ENCODE data around the gene ELF4. TPM values are rescaled to one million over a fixed set of nuclear protein-coding genes. Genes with fewer than 3 reads are reported as not detected.

ELF4 gene
- polyA plus RNA-seq, 1 donor from 2014 or later, result not detected

DNA sequence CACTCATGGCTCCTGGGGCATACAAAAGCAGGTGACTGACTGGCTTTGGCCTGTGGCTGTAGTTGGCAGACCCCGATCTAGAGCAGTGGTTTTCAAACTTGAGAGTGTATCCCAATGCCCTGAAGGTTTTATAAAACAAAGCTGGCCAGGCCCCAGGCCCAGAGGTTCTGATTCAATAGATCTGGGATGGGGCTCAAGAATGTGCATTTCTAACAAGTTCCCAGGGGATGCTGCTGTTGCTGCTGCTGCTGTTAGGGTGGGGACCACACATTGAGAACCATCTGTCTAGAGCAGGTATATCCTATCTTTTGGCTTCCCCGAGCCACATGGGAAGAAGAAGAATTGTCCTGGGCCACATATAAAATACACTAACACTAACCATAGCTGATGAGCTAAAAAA, 48.0 kb upstream of the ELF4 start:
- Histone ChIP-seq H3K4me3 (ENCODE audit: low read length) (no peak overlapping the region), H3K9ac (ENCODE audit: low read length) (no peak overlapping the region), H4K20me1 (ENCODE audit: insufficient read depth) (no peaks in the 10 kb centered on the region), H3K4me2 (ENCODE audit: low read length) (no peak overlapping the region), H3K9me3 (ENCODE audit: low read length) (no peaks in the 10 kb centered on the region), H3K79me2 (replicated peaks; ENCODE audit: insufficient read depth, low read length) (no peaks in the 10 kb centered on the region), H2AFZ (ENCODE audit: low read depth, low read length) (no peak overlapping the region), H3K27me3 (ENCODE audit: insufficient read depth, low read depth, low read length) (no peaks in the 10 kb centered on the region), H3F3A (ENCODE audit: insufficient read depth, low read length, poor library complexity, severe bottlenecking) (no peaks in the 10 kb centered on the region), H3K27ac (ENCODE audit: low read length) (no peak overlapping the region), H3K9me2 (ENCODE audit: insufficient read depth, low read length) (no peaks in the 10 kb centered on the region), H3K36me3 (ENCODE audit: insufficient read depth, low read length) (no peaks in the 10 kb centered on the region)
- TF ChIP-seq SMC3 (conservative IDR thresholded peaks at IDR 0.05; ENCODE audit: poor library complexity) (no peak), RAD21 (conservative IDR thresholded peaks at IDR 0.05) (no peak), EZH2 (IDR thresholded peaks at IDR 0.05; ENCODE audit: borderline replicate concordance, insufficient read depth, low read length, poor library complexity, severe bottlenecking) (no peak), MXI1 (conservative IDR thresholded peaks at IDR 0.05; ENCODE audit: poor library complexity, severe bottlenecking) (no peak), CTCF (IDR thresholded peaks at IDR 0.05; ENCODE audit: poor library complexity, severe bottlenecking) (no peak), EP300 (conservative IDR thresholded peaks at IDR 0.05; ENCODE audit: poor library complexity, severe bottlenecking) (no peak), REST (IDR thresholded peaks at IDR 0.05; ENCODE audit: borderline replicate concordance) (no peak), POLR2AphosphoS5 (IDR thresholded peaks at IDR 0.05) (no peak), TAF1 (IDR thresholded peaks at IDR 0.05; ENCODE audit: low read depth) (no peak)

DNA sequence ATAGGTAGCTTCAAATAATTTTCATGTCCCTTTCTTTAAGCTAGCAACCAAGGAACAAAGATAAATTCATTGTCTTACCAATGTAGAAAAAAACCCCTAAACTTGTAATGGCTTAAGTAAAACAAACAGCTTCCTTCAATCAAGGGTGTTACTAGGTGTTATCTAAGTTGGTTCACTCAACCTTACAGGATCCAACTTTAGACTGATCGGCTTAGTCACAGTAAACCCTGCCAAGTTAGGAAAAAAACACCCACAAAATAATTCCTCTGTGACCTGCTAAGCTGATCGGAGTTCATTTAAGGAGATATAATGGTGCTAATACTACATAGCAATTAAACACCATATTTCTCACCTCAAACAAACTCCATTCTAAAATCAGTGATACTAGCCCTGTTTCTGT, 45.3 kb upstream of the ELF4 start:
- H3K27me3 ChIP-seq (ENCODE audit: insufficient read depth, low read depth, low read length), result no peaks in the 10 kb centered on the region
- TF ChIP-seq CTCF (IDR thresholded peaks at IDR 0.05; ENCODE audit: poor library complexity, severe bottlenecking) (no peak), EP300 (conservative IDR thresholded peaks at IDR 0.05; ENCODE audit: poor library complexity, severe bottlenecking) (no peak), POLR2AphosphoS5 (IDR thresholded peaks at IDR 0.05) (no peak), REST (IDR thresholded peaks at IDR 0.05; ENCODE audit: borderline replicate concordance) (no peak), MXI1 (conservative IDR thresholded peaks at IDR 0.05; ENCODE audit: poor library complexity, severe bottlenecking) (no peak), EZH2 (IDR thresholded peaks at IDR 0.05; ENCODE audit: borderline replicate concordance, insufficient read depth, low read length, poor library complexity, severe bottlenecking) (no peak), TAF1 (IDR thresholded peaks at IDR 0.05; ENCODE audit: low read depth) (no peak), RAD21 (conservative IDR thresholded peaks at IDR 0.05) (no peak), SMC3 (conservative IDR thresholded peaks at IDR 0.05; ENCODE audit: poor library complexity) (no peak)
- H3F3A ChIP-seq (ENCODE audit: insufficient read depth, low read length, poor library complexity, severe bottlenecking), result no peaks in the 10 kb centered on the region
- H2AFZ ChIP-seq (ENCODE audit: low read depth, low read length), result no peak overlapping the region
- H4K20me1 ChIP-seq (ENCODE audit: insufficient read depth), result no peaks in the 10 kb centered on the region
- H3K9me3 ChIP-seq (ENCODE audit: low read length), result no peaks in the 10 kb centered on the region
- H3K4me2 ChIP-seq (ENCODE audit: low read length), result no peak overlapping the region
- no peak overlapping the region for H3K27ac ChIP-seq (ENCODE audit: low read length)
- no peaks in the 10 kb centered on the region for H3K36me3 ChIP-seq (ENCODE audit: insufficient read depth, low read length)
- H3K4me3 ChIP-seq (ENCODE audit: low read length), result no peak overlapping the region
- no peaks in the 10 kb centered on the region for H3K79me2 ChIP-seq (replicated peaks; ENCODE audit: insufficient read depth, low read length)
- no peaks in the 10 kb centered on the region for H3K9me2 ChIP-seq (ENCODE audit: insufficient read depth, low read length)
- no peak overlapping the region for H3K9ac ChIP-seq (ENCODE audit: low read length)

All from neural cell (in vitro differentiated cells).